GM21360 (cell line): ENCODE data around the gene ZMYM2.
"Not testable (repeated sequence)": the region's sequence is repeated elsewhere in the genome, so short reads cannot be mapped to it uniquely, and the experiment has no call there.

Experiments used
- ATAC-seq: cut with Tn5 transposase; IDR thresholded peaks from one replicate; pipeline ENCODE4 v1.9.1; 2021; ENCODE audit warnings: mild to moderate bottlenecking, moderate library complexity; ENCODE audit not compliant: unreplicated experiment

The ZMYM2 gene

GRCh38 chr13:19982447-19983043 lies 24.0 kb downstream of the ZMYM2 start:
- no peak for ATAC-seq

DNA sequence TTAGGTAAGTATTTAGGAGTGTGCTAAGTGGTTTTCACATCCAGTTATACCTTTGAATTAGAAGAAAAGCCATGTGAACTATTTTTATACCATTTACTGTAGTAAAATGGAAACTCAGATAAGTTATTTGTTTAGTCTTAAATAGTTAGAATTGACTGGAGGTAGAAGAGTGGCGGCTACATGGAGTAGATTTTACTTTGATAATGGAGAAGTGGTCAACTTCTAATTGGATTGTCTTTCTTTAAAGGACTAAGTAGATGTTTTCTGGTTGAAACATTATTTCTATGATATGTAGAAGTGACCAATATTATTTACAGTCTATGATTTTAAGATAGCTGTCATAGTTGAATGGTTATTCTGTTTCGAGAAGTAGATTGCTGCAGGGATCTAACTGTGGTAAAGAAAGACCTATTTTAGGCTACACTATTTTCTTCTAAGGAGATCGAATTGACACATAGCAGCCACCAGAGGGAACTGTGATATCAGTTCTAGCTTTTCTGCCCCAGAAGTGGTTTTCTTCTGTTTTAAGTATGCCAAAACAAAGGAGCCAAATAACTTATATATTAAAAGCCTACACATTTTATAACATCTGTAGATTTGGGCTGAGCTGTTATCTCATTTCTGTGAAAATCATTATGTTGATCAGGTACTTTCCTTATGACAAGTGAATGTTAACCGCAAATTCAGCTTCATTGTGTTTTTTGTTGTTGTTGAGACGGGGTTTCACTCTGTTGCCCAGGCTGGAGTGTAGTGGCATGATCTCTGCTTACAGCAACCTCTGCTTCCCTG lies 26.1 kb downstream of the ZMYM2 start:
- peak; percentile 76 for ATAC-seq

GRCh38 chr13:19985219-19985556 lies 26.7 kb downstream of the ZMYM2 start:
- no peak for ATAC-seq

- ATAC-seq: no peak
Observed at GRCh38 chr13:19991531-19991930, 33.0 kb downstream of the ZMYM2 start.

GRCh38 chr13:19993024-19993423 lies 34.5 kb downstream of the ZMYM2 start:
- no peak for ATAC-seq

DNA sequence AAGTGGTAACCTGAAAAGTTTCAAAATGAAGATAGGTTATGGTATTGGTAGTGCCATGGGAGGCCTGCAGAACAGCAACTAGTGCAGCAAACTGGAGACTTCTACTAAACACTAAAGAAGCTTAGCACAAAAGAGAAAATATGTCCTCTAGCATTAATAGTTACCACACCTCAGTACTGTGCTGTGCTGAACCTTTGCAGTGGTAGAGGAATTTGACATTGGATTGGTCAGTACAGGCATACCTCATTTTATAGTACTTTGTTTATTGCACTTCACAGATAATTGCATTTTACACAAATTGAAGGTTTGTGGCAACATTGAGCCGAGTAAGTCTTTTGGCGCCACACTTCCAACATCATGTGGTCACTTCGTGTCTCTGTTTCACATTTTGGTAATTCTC lies 40.4 kb downstream of the ZMYM2 start:
- no peak for ATAC-seq

- ATAC-seq: no peak
Observed at GRCh38 chr13:20000062-20000552, 41.6 kb downstream of the ZMYM2 start.

- no peak for ATAC-seq
Observed at GRCh38 chr13:20001366-20002190, 43.1 kb downstream of the ZMYM2 start.

DNA sequence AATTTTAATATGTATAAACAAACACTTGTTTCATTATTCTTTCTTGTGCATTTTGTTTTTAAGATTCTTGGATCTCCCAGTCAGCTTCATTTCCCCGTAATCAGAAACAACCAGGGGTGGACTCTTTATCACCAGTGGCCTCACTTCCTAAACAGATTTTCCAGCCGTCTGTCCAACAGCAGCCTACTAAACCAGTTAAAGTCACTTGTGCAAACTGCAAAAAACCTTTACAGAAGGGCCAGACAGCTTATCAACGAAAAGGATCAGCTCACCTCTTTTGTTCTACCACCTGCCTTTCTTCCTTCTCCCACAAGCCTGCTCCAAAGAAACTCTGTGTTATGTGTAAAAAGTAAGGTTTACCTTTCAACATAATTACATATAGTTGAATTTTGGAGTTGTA lies 44.3 kb downstream of the ZMYM2 start:
- no peak for ATAC-seq

DNA sequence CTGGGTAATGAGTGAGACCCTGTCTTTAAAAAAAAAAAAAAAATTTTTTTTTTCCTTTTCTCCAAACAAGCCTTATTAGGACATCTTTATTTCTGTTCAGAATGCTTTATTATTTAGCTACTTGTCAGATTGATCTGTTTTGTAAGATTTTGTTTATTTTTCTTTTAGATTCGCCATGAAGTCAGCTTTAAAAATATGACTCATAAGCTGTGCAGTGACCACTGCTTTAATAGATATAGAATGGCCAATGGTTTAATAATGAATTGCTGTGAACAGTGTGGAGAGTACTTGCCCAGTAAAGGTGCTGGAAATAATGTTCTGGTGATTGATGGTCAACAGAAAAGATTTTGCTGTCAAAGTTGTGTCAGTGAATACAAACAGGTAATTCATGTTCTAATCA lies 47.7 kb downstream of the ZMYM2 start:
- ATAC-seq: no peak

DNA sequence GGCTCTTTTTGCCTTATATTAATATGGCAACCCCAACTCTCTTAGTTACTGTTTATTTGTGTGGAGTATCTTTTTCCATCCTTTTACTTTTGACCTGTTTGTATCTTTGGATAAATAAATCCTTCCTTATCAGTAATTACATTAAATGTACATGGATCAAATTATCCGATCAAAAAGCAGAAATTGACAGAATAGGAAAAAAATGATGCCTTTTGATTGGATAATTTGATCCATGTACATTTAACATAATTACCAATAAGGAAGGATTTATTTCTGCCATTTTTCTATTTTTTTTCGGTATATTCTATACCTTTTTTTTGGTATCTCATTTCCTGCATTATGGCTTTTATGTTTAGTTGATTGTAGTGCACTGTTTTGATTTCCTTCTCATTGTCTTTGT lies 57.2 kb downstream of the ZMYM2 start:
- no peak for ATAC-seq

GRCh38 chr13:20016649-20017364 lies 58.3 kb downstream of the ZMYM2 start:
- no peak for ATAC-seq

DNA sequence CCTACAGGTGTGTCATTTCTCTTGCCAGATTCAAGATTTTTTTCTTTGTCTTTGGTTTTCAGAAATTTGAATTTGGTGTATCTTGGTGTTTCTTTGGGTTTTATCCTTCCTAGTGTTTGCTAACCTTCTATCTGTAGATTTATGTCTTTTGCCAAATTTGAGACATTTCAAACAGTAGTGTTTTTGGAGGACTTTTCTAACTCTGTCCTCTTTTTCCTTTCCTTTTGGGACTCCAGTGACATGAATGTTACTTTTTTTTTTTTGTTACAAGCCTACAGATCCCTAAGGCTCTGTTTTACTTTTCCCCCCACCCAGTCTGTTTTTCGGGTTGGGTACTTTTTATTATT lies 58.8 kb downstream of the ZMYM2 start:
- no peak for ATAC-seq

DNA sequence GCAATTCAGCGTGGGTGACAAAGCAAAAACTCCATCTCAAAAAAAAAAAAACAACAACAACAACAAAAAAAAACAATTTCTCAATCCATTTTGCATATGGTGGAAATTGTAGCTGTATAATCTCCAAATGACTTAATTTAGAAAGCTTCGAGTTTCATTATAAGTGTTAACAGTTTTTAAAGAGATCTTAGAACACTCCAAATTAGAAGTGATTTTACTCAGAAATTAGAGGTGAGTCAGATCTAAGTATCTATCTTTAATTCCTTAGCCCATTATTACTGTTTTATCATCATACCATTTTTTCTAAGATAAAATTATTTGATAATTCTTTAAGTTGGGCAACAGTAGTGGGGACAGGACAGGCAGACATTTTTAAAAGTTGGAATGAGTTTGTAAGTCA lies 60.5 kb downstream of the ZMYM2 start:
- no peak for ATAC-seq

GRCh38 chr13:20024702-20025101 lies 66.2 kb downstream of the ZMYM2 start:
- no peak for ATAC-seq

GRCh38 chr13:20028953-20029352 lies 70.4 kb downstream of the ZMYM2 start:
- no peak for ATAC-seq

DNA sequence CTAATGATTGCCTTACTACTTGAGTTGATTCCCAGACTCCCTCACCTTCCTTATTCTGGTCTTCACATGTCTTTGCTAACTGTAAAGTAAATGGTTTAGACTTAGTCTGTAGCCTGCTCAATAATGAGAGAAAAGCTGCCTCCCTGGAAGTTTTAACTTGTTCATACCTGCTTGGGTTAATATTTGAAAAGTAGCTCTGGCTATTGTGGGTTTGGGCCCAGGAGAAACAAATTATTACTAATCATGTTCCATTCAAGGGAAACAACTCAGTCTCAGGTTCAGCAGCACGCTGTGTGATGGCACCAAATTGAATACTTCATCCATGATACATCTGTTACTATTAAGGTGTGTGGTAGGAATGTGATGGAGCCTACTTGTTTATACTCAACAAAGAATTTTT lies 75.0 kb downstream of the ZMYM2 start:
- no peak for ATAC-seq

GRCh38 chr13:20035130-20035529 lies 76.6 kb downstream of the ZMYM2 start:
- ATAC-seq: no peak

DNA sequence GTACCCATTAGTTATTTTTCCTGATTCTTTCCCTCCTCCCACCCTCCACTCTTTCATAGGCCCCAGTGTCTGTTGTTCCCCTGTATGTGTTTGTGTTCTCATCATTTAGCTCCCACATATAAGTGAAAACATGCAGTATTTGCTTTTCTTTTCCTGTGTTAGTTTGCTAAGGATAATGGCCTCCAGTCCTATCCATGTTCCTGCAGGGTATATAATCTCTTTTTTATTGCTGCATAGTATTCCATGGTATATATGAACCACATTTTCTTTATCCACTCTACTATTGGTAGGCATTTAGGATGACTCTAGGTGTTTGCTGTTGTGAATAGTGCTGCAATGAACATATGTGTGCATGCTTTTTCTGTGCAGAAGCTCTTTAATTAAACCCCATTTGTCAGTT lies 79.4 kb downstream of the ZMYM2 start:
- no peak for ATAC-seq

DNA sequence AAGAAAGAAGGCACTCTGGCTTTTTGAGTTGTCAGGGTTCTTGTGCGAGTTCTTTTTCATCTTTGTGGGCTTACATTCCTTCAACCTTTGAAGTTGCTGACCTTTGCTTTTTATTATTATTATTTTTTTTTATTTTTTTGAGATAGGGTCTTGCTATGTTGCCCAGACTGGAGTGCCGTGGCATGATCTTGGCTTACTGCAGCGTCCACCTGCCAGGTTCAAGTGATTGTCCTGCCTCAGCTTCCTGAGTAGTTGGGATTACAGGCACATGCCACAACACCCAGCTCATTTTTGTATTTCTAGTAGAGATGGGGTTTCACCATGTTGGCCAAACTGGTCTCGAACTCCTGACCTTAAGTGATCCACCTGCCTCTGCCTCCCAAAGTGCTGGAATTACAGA lies 84.1 kb downstream of the ZMYM2 start:
- ATAC-seq: not testable (repeated sequence)

DNA sequence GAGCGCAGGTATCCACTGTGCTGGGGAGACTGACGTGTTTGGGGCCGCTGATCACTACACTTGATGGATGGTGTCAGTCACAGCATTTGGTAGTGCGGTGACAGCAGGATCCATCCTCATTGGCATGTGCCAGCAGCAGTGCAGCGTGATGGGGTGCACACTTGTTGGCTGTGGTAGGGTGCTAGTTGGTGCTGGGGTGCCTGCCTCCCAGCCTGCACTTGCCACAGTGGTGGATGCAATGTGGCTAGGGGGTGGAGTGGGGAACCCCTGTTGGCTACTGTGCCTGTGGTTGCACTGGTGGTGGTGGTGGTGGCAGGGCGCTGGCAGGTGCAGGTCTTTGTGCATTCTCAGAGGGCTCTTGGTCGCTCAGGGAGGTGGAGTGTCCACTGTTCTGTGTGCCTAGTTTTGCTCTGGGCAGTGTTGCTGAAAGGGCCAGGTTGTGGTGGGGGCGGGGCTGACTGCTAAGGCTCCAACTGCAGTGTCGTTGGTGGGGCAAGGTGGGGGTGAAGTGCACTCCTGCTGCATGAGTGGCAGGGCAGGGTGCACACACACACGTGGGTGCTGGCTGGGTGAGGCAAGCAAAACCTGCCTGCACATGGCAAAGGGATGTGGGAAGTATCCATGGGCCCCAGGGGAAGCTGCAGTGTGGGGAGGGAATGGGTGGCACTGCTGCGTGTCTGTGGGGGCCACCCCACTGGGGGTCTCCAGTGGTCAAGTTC lies 84.8 kb downstream of the ZMYM2 start:
- no peak for ATAC-seq
